ENCODE measurements around the gene G3BP1. TPM values are rescaled to one million over a fixed set of nuclear protein-coding genes. Genes with fewer than 3 reads are reported as not detected.

Gene G3BP1
- total RNA-seq, 2 donors from 2014 or later = 346 to 376 TPM

- H3K36me3 ChIP-seq (ENCODE audit: control insufficient read depth, insufficient read depth, low read length) = peaks cover 11% of the 10 kb centered on the region
- no peak overlapping the region for H3K27ac ChIP-seq (ENCODE audit: low read depth, low read length)
- Mint-ChIP-seq H3K4me1 (peaks cover 26% of the 10 kb centered on the region), H3K27me3 (ENCODE audit: insufficient read depth) (no peaks in the 10 kb centered on the region), H3K9me3 (no peaks in the 10 kb centered on the region), H3K27ac (peak overlapping the region; percentile 90), H3K4me3 (peak overlapping the region; percentile 85), H3K36me3 (ENCODE audit: low read depth) (peaks cover 13% of the 10 kb centered on the region)
- no peaks in the 10 kb centered on the region for H3K9me3 ChIP-seq (ENCODE audit: control insufficient read depth, low read length)
- 33 to 42% methylated on average over 3 to 9 of the region's 9 CpGs for WGBS, 2 experiments (ENCODE audit: insufficient coverage in 1 of 2, insufficient read length in 1 of 2)
- H3K4me1 ChIP-seq (ENCODE audit: control insufficient read depth, insufficient read depth, low read length) = peaks cover 15% of the 10 kb centered on the region
- H3K27me3 ChIP-seq (ENCODE audit: control insufficient read depth, insufficient read depth, low read length, poor library complexity, severe bottlenecking) = no peaks in the 10 kb centered on the region
- H3K4me3 ChIP-seq (ENCODE audit: low read length) = peak overlapping the region; percentile 94
- no peak for DNase-seq
- peak overlapping the region; percentile 83 for H3K9ac ChIP-seq (ENCODE audit: extremely low read depth, low read length, poor library complexity, severe bottlenecking)
- TF ChIP-seq, protein P1, sequence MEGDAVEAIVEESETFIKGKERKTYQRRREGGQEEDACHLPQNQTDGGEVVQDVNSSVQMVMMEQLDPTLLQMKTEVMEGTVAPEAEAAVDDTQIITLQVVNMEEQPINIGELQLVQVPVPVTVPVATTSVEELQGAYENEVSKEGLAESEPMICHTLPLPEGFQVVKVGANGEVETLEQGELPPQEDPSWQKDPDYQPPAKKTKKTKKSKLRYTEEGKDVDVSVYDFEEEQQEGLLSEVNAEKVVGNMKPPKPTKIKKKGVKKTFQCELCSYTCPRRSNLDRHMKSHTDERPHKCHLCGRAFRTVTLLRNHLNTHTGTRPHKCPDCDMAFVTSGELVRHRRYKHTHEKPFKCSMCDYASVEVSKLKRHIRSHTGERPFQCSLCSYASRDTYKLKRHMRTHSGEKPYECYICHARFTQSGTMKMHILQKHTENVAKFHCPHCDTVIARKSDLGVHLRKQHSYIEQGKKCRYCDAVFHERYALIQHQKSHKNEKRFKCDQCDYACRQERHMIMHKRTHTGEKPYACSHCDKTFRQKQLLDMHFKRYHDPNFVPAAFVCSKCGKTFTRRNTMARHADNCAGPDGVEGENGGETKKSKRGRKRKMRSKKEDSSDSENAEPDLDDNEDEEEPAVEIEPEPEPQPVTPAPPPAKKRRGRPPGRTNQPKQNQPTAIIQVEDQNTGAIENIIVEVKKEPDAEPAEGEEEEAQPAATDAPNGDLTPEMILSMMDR (conservative IDR thresholded peaks at IDR 0.05) = no peak
These were observed 14.3 kb upstream of the G3BP1 start for GRCh38 chr5:151757233-151758140.

DNA sequence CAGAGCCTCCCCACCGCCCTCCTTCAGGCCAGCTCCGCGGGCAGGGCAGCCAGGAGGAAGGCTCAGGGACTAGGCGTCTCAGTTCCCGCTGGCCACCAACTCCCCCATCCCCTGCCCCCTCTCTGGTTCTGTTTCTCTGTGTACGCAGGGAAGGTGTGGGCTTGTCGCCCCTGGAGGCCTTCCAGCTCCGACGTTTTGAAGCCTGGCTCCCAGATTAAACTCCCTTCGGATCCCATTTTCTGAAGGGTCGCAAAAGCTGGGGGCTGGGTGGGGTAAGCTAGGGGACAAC lies 13.7 kb upstream of the G3BP1 start:
- H3K4me3 Mint-ChIP-seq = peak overlapping the region; percentile 85
- peaks cover 7% of the 10 kb centered on the region for H3K36me3 Mint-ChIP-seq (ENCODE audit: low read depth)
- H3K27me3 Mint-ChIP-seq (ENCODE audit: insufficient read depth) = no peaks in the 10 kb centered on the region
- H3K4me1 Mint-ChIP-seq = peaks cover 26% of the 10 kb centered on the region
- DNase-seq = no peak
- Histone ChIP-seq H3K9ac (ENCODE audit: extremely low read depth, low read length, poor library complexity, severe bottlenecking) (peak overlapping the region; percentile 83), H3K27ac (ENCODE audit: low read depth, low read length) (no peak overlapping the region), H3K4me3 (ENCODE audit: low read length) (peak overlapping the region; percentile 94), H3K9me3 (ENCODE audit: control insufficient read depth, low read length) (no peaks in the 10 kb centered on the region), H3K36me3 (ENCODE audit: control insufficient read depth, insufficient read depth, low read length) (peaks cover 6% of the 10 kb centered on the region), H3K27me3 (ENCODE audit: control insufficient read depth, insufficient read depth, low read length, poor library complexity, severe bottlenecking) (no peaks in the 10 kb centered on the region), H3K4me1 (ENCODE audit: control insufficient read depth, insufficient read depth, low read length) (peaks cover 15% of the 10 kb centered on the region)
- 0 to 1% methylated on average over 9 to 11 of the region's 11 CpGs for WGBS, 2 experiments (ENCODE audit: insufficient coverage in 1 of 2, insufficient read length in 1 of 2)
- no peaks in the 10 kb centered on the region for H3K9me3 Mint-ChIP-seq
- H3K27ac Mint-ChIP-seq = peak overlapping the region; percentile 90
- TF ChIP-seq, protein P1 (conservative IDR thresholded peaks at IDR 0.05) = no peak

DNA sequence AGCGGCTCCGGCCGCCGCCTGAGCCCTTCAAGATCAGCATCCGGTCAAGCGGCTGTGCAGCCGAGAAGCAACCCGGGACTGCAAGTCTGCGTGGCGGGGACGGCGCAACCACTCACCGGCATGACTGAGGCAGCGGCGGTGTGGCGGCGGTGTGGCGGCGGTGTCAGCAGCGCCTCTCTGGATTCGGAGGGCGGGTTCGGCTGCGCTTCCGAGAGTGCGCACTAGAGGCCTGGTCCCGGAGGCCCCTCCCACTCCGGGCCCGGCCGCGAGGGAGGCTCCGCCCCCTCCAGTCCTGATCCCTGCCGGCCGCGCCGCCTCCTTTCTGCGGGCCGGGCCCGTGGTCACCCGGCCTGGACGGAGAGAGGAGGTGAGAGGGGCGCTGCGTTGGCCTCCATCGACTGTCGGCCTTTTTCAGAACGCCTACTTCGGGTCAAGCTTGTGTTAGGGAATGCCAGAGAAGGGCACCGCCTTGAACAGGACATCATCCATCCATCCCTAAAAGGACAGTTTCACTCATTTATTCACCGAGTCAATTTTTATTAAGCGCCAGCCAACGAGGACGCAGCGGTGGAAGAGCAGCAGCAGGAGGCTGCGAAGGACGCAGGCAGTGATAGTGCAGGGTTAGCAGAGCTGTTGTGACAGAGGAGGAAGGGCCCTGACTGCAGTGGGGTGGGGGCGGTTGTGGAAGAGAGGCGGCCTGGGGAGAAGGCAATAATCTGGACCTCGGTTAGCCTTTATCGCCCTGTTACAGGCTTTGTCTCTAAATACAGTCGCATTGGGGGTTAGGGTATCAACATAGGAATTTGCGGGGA lies 13.1 kb upstream of the G3BP1 start, which contains the start of gene ATOX1:
Gene ATOX1 (minus strand): TSS at position 202 of the 812 bp plus-strand sequence. CDS start 80 bp downstream, at position 122.
- Mint-ChIP-seq H3K27ac (peak within 1 kb of the TSS; percentile 95), H3K36me3 (ENCODE audit: low read depth) (peaks cover 3% of the 10 kb centered on the region), H3K4me1 (peaks cover 26% of the 10 kb centered on the region), H3K4me3 (peak within 1 kb of the TSS; percentile 85), H3K9me3 (no peaks in the 10 kb centered on the region), H3K27me3 (ENCODE audit: insufficient read depth) (no peaks in the 10 kb centered on the region)
- Histone ChIP-seq H3K9me3 (ENCODE audit: control insufficient read depth, low read length) (no peaks in the 10 kb centered on the region), H3K4me3 (ENCODE audit: low read length) (peak within 1 kb of the TSS; percentile 94), H3K9ac (ENCODE audit: extremely low read depth, low read length, poor library complexity, severe bottlenecking) (peak within 1 kb of the TSS; percentile 83), H3K4me1 (ENCODE audit: control insufficient read depth, insufficient read depth, low read length) (peaks cover 15% of the 10 kb centered on the region), H3K36me3 (ENCODE audit: control insufficient read depth, insufficient read depth, low read length) (peaks cover under 1% of the 10 kb centered on the region), H3K27me3 (ENCODE audit: control insufficient read depth, insufficient read depth, low read length, poor library complexity, severe bottlenecking) (no peaks in the 10 kb centered on the region), H3K27ac (ENCODE audit: low read depth, low read length) (peak within 1 kb of the TSS; percentile 45)
- WGBS, 2 experiments (ENCODE audit: insufficient coverage in 1 of 2, insufficient read length in 1 of 2) = 5 to 16% methylated on average over 31 to 61 of the region's 61 CpGs
- TF ChIP-seq, protein P1 (conservative IDR thresholded peaks at IDR 0.05) = peak; percentile 41
- peak; percentile 97 for DNase-seq
